Calu3 (cell line): ENCODE data around the gene PRMT9. TPM values are rescaled to one million over a fixed set of nuclear protein-coding genes. Genes with fewer than 3 reads are reported as not detected.

Experiments
- BruUV-seq: library from RNA; stranded (reverse); fragments of 400-500 nt; replicated peaks from 2 replicates; lab custom pipeline; 2021; lab: Mats Ljungman, UMichigan
- CTCF ChIA-PET: fragments of 300-600 bp; sonication (Branson Sonifier 250); formaldehyde crosslinking; loops from one replicate; lab custom pipeline; 2022; ENCODE audit warnings: antibody characterized with exemption; lab: Charles Lee
- DNase-seq: peaks from one replicate; pipeline ENCODE4 v3.0.0; 2022
- H3K27ac Mint-ChIP-seq: one replicate; pipeline ENCODE4 v1.8.0; 2022; ENCODE audit warnings: mixed read lengths; ENCODE audit not compliant: unreplicated experiment
- H3K27me3 Mint-ChIP-seq: one replicate; pipeline ENCODE4 v1.8.0; 2022; ENCODE audit warnings: mixed read lengths; ENCODE audit not compliant: unreplicated experiment
- H3K36me3 Mint-ChIP-seq: one replicate; pipeline ENCODE4 v1.8.0; 2022; ENCODE audit warnings: mild to moderate bottlenecking, moderate library complexity, mixed read lengths; ENCODE audit not compliant: insufficient read depth, unreplicated experiment
- H3K4me1 Mint-ChIP-seq: one replicate; pipeline ENCODE4 v1.8.0; 2022; ENCODE audit warnings: mild to moderate bottlenecking, low read depth, mixed read lengths; ENCODE audit not compliant: unreplicated experiment
- H3K4me3 Mint-ChIP-seq: one replicate; pipeline ENCODE4 v1.8.0; 2022; ENCODE audit warnings: mild to moderate bottlenecking, low read depth, moderate library complexity, mixed read lengths; ENCODE audit not compliant: unreplicated experiment
- H3K9me3 Mint-ChIP-seq: one replicate; pipeline ENCODE4 v1.8.0; 2022; ENCODE audit warnings: low read depth, mixed read lengths; ENCODE audit not compliant: unreplicated experiment
- CTCF ChIP-seq: fragments of 200-600 bp; IDR thresholded peaks from one replicate; pipeline ENCODE4 v1.8.0; 2022; ENCODE audit warnings: antibody characterized with exemption; ENCODE audit not compliant: unreplicated experiment
- intact Hi-C: fragments of 100-400 bp; cut with micrococcal nuclease; formaldehyde crosslinking; loops from one replicate; pipeline ENCODE4 v1.10.0; 2022; ENCODE audit not compliant: unreplicated experiment
- total RNA-seq: library from RNA; stranded (reverse); gene quantifications from 2 replicates; pipeline ENCODE4 v1.2.3, GENCODE V29; 2022

Gene PRMT9
- total RNA-seq, 1 experiment from 2014 or later, result 7.3 TPM

- H3K36me3 Mint-ChIP-seq, result peaks cover 12% of the 10 kb centered on the region
- no TSS peak for BruUV-seq
- H3K9me3 Mint-ChIP-seq, result peaks cover 3% of the 10 kb centered on the region
- intact Hi-C loops, result no loop called here
- H3K4me1 Mint-ChIP-seq, result no peaks in the 10 kb centered on the region
- H3K27me3 Mint-ChIP-seq, result no peaks in the 10 kb centered on the region
- no peak for TF ChIP-seq CTCF
- CTCF ChIA-PET, result no interaction called here
- no peak for DNase-seq
- no peak overlapping the region for H3K27ac Mint-ChIP-seq
- H3K4me3 Mint-ChIP-seq, result no peak overlapping the region
Measured at GRCh38 chr4:147633113-147633512, 50.9 kb downstream of the PRMT9 start.

- no peak for DNase-seq
- no peak for TF ChIP-seq CTCF
- no TSS peak for BruUV-seq
- no peaks in the 10 kb centered on the region for H3K27me3 Mint-ChIP-seq
- peaks cover 8% of the 10 kb centered on the region for H3K4me1 Mint-ChIP-seq
- intact Hi-C loops, result no loop called here
- H3K36me3 Mint-ChIP-seq, result peaks cover 15% of the 10 kb centered on the region
- no peaks in the 10 kb centered on the region for H3K9me3 Mint-ChIP-seq
- H3K27ac Mint-ChIP-seq, result no peak overlapping the region
- H3K4me3 Mint-ChIP-seq, result no peak overlapping the region
- CTCF ChIA-PET, result no interaction called here
Measured at GRCh38 chr4:147629783-147630730, 53.9 kb downstream of the PRMT9 start.

GRCh38 chr4:147628415-147628814 lies 55.5 kb downstream of the PRMT9 start:
- Mint-ChIP-seq H3K4me1 (peaks cover 8% of the 10 kb centered on the region), H3K9me3 (no peaks in the 10 kb centered on the region), H3K36me3 (peaks cover 15% of the 10 kb centered on the region)

GRCh38 chr4:147626903-147627302 lies 57.1 kb downstream of the PRMT9 start:
- H3K4me3 Mint-ChIP-seq, result no peak overlapping the region
- H3K36me3 Mint-ChIP-seq, result peaks cover 13% of the 10 kb centered on the region
- H3K4me1 Mint-ChIP-seq, result peaks cover 8% of the 10 kb centered on the region
- DNase-seq, result no peak
- intact Hi-C loops, result no loop called here
- H3K9me3 Mint-ChIP-seq, result no peaks in the 10 kb centered on the region
- TF ChIP-seq CTCF, result no peak
- H3K27ac Mint-ChIP-seq, result no peak overlapping the region
- no TSS peak for BruUV-seq
- H3K27me3 Mint-ChIP-seq, result no peaks in the 10 kb centered on the region
- CTCF ChIA-PET, result no interaction called here

More at GRCh38 chr4:147628415-147628814, 55.5 kb downstream of the PRMT9 start:
- DNase-seq, result no peak
- H3K27me3 Mint-ChIP-seq, result no peaks in the 10 kb centered on the region
- intact Hi-C loops, result no loop called here
- no peak for TF ChIP-seq CTCF
- BruUV-seq, result no TSS peak
- H3K27ac Mint-ChIP-seq, result no peak overlapping the region
- CTCF ChIA-PET, result no interaction called here
- H3K4me3 Mint-ChIP-seq, result no peak overlapping the region
